ENCODE results near the gene B4GALNT3. TPM values are rescaled to one million over a fixed set of nuclear protein-coding genes. Genes with fewer than 3 reads are reported as not detected.

Gene B4GALNT3
- total RNA-seq, 1 donor from 2014 or later: 8.6 TPM

DNA sequence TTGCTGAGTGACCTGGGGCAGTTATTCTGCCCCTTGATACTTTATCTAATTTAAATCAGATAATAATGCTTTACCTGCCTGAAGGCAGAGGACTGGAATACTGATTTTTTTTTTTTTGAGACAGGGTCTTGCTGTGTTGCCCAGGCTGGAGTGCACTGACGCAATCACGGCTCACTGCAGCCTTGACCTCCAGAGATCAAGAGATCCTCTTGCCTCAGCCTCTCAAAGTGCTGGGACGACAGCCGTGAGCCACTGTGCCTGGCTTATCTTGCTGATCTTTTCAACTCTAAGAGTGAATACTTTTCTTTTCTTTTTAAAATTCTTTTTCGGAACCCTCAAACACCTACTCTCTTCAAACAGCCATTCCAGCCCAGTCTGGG lies 699 bp upstream of the B4GALNT3 start:
- no peak for DNase-seq (ENCODE audit: low spot score)
- H3K27ac Mint-ChIP-seq: no peak overlapping the region
- intact Hi-C loops (cut with micrococcal nuclease): loop anchor here (10.0 kb wide), 2 partner anchors 486 to 1136 kb away; partner anchors contain the start of genes FBXL14 and RAD52
- peaks cover 3% of the 10 kb centered on the region for H3K36me3 Mint-ChIP-seq (ENCODE audit: low read depth)
- H3K4me3 Mint-ChIP-seq: peak overlapping the region; percentile 75
- peaks cover 11% of the 10 kb centered on the region for H3K4me1 Mint-ChIP-seq (ENCODE audit: low read depth)
- H3K27me3 Mint-ChIP-seq (ENCODE audit: insufficient read depth): peaks cover 68% of the 10 kb centered on the region
- H3K9me3 Mint-ChIP-seq: no peaks in the 10 kb centered on the region

DNA sequence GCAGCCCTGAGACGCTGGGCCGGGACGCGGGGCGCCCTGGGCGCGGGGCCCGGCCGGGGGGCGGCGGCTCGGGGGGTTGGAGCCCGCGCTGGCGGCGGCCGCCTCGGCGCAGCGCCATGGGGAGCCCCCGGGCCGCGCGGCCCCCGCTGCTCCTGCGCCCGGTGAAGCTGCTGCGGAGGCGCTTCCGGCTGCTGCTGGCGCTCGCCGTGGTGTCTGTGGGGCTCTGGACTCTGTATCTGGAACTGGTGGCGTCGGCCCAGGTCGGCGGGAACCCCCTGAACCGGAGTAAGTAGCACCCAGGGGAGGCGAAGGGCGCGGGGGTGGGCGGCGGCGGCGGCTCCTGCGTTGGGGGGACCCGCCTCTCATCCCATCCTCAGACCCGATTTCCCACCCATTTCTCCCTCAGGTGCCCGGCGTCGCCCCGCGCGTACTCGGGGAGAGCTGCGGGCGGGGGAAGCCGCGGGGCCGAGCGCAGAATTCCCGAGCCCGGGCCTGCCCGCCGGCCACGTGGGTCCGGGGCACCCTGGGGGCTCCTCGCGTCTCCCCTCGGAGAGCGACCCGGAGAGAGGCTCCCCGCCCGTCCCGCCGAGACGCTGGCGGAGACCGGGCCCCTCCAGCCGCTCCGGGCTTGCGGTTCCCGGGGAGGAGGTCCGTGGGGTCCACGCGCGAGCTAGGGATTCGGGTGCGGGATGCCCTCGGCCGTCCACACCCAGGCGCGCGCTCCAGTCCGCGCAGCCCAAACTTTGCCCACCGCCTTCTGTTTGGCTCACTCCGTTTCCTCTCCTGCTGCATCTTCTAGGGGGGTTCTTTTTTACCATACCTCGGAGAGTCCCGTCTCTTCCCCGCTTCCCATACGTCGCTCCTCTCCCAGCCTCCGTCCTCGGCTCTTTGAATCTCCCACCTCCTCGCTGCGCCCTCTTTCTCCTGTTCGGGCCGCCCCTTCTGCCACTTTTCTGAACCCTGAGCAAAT lies 807 bp downstream of the B4GALNT3 start:
- intact Hi-C loops (cut with micrococcal nuclease): no loop called here

DNA sequence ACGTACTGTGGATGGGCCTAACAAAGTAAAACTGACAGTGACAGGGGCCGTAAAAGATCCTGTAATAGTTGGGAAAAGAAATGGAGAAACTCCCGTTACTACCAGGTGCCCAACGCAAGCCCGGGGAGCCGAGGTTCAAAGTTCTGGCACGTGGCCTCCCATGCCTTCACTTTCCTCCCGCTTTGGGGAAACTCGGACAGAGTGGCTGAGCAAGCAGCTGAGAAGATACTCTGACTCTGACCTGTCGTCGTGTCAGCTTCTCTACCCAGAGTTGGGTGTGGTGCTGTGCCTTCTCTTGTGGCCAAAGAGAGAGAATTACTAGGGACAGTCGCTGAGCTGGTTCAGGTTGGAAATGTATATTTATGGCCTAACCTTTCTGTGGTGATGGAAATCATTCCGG lies 1.7 kb downstream of the B4GALNT3 start:
- H3K4me1 Mint-ChIP-seq (ENCODE audit: low read depth): peaks cover 11% of the 10 kb centered on the region
- DNase-seq (ENCODE audit: low spot score): no peak
- H3K27ac Mint-ChIP-seq: no peak overlapping the region
- H3K36me3 Mint-ChIP-seq (ENCODE audit: low read depth): peaks cover 3% of the 10 kb centered on the region
- no peaks in the 10 kb centered on the region for H3K9me3 Mint-ChIP-seq
- H3K4me3 Mint-ChIP-seq: peak overlapping the region; percentile 88
- H3K27me3 Mint-ChIP-seq (ENCODE audit: insufficient read depth): peaks cover 73% of the 10 kb centered on the region
- intact Hi-C loops (cut with micrococcal nuclease): no loop called here

More for the DNA sequence above, 807 bp downstream of the B4GALNT3 start:
- H3K4me3 Mint-ChIP-seq: peak overlapping the region; percentile 88
- peak; percentile 23 for DNase-seq (ENCODE audit: low spot score)
- no peaks in the 10 kb centered on the region for H3K9me3 Mint-ChIP-seq
- peaks cover 78% of the 10 kb centered on the region for H3K27me3 Mint-ChIP-seq (ENCODE audit: insufficient read depth)
- H3K27ac Mint-ChIP-seq: peak overlapping the region; percentile 40
- H3K4me1 Mint-ChIP-seq (ENCODE audit: low read depth): peaks cover 11% of the 10 kb centered on the region
- peaks cover 3% of the 10 kb centered on the region for H3K36me3 Mint-ChIP-seq (ENCODE audit: low read depth)

DNA sequence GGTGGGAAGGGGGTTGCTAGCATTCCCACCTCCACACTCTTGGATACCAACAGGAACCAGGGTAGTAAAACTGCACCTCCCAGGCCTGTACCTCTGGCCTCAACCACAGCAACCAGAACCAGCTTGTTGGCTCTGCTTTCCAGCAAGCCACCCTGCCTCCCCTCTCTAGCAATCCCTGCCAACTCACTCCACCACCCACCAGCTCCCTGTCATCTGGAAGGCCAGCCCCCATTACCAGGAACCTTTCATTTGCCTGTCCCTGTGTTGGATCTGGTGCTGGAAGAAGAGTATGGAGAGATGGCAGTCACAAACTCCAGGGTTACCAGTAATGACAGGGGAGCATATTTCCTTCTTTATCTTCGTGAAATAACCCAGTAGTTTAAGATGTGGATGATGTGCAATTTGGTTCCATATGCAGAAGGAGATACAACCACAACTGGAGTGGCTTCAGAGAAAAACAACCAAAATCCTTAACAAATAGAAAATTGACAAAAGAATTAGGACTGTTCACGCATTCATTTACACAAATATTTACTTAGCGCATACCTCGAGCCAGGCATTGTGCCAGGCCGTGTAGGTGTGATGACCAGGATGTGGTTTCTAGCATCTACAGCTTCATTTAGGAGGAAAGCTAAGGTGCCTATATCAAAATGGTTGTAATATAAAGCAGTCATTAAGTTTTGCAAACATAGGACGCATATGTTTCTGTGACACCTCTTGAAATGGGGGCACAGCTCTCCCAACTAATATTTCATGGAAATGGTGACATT lies 3.4 kb downstream of the B4GALNT3 start:
- Mint-ChIP-seq H3K36me3 (ENCODE audit: low read depth) (peaks cover 3% of the 10 kb centered on the region), H3K4me3 (no peak overlapping the region), H3K27me3 (ENCODE audit: insufficient read depth) (peaks cover 58% of the 10 kb centered on the region), H3K4me1 (ENCODE audit: low read depth) (peaks cover 11% of the 10 kb centered on the region), H3K9me3 (no peaks in the 10 kb centered on the region), H3K27ac (no peak overlapping the region)
- intact Hi-C loops (cut with micrococcal nuclease): no loop called here
- no peak for DNase-seq (ENCODE audit: low spot score)

GRCh38 chr12:464484-465267 lies 4.9 kb downstream of the B4GALNT3 start:
- no peak overlapping the region for H3K27ac Mint-ChIP-seq
- intact Hi-C loops (cut with micrococcal nuclease): no loop called here

DNA sequence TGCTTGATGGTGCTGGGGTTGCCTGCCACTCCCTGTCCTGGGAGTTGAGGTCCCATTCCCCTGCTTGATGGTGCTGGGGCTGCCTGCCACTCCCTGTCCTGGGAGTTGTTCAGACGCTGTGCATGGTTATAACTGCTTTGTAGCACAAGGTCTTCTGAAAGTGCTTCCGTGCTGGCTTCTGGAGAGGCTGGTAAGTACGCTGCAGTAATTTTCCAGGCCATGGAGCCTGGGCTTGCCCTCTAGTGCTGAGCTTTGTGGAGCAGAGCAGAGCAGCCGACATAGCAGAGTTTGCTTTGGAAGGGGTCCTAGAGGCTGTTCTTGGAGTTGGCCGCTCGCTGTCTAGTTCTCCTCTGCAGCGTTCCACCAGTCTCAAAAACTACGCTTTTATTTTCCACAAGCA lies 6.3 kb downstream of the B4GALNT3 start:
- Mint-ChIP-seq H3K27ac (no peak overlapping the region), H3K36me3 (ENCODE audit: low read depth) (peaks cover 1% of the 10 kb centered on the region), H3K4me3 (no peak overlapping the region), H3K27me3 (ENCODE audit: insufficient read depth) (peaks cover 44% of the 10 kb centered on the region), H3K4me1 (ENCODE audit: low read depth) (peaks cover 2% of the 10 kb centered on the region), H3K9me3 (no peaks in the 10 kb centered on the region)
- no peak for DNase-seq (ENCODE audit: low spot score)
- intact Hi-C loops (cut with micrococcal nuclease): no loop called here

More at GRCh38 chr12:464484-465267, 4.9 kb downstream of the B4GALNT3 start:
- Mint-ChIP-seq H3K27me3 (ENCODE audit: insufficient read depth) (peaks cover 48% of the 10 kb centered on the region), H3K4me3 (no peak overlapping the region), H3K36me3 (ENCODE audit: low read depth) (peaks cover 3% of the 10 kb centered on the region), H3K9me3 (no peaks in the 10 kb centered on the region), H3K4me1 (ENCODE audit: low read depth) (peaks cover 5% of the 10 kb centered on the region)
- DNase-seq (ENCODE audit: low spot score): no peak

- no peak overlapping the region for H3K4me3 Mint-ChIP-seq
- peaks cover 37% of the 10 kb centered on the region for H3K27me3 Mint-ChIP-seq (ENCODE audit: insufficient read depth)
- no peaks in the 10 kb centered on the region for H3K9me3 Mint-ChIP-seq
Measured at GRCh38 chr12:466762-467161, 7.0 kb downstream of the B4GALNT3 start.

GRCh38 chr12:467591-467990 lies 7.9 kb downstream of the B4GALNT3 start:
- no peak for DNase-seq (ENCODE audit: low spot score)
- no peaks in the 10 kb centered on the region for H3K9me3 Mint-ChIP-seq
- H3K36me3 Mint-ChIP-seq (ENCODE audit: low read depth): no peaks in the 10 kb centered on the region
- H3K4me3 Mint-ChIP-seq: no peak overlapping the region
- no peaks in the 10 kb centered on the region for H3K4me1 Mint-ChIP-seq (ENCODE audit: low read depth)
- intact Hi-C loops (cut with micrococcal nuclease): no loop called here
- no peak overlapping the region for H3K27ac Mint-ChIP-seq
- peaks cover 29% of the 10 kb centered on the region for H3K27me3 Mint-ChIP-seq (ENCODE audit: insufficient read depth)

More at GRCh38 chr12:466762-467161, 7.0 kb downstream of the B4GALNT3 start:
- Mint-ChIP-seq H3K27ac (no peak overlapping the region), H3K36me3 (ENCODE audit: low read depth) (no peaks in the 10 kb centered on the region), H3K4me1 (ENCODE audit: low read depth) (no peaks in the 10 kb centered on the region)
- intact Hi-C loops (cut with micrococcal nuclease): no loop called here
- DNase-seq (ENCODE audit: low spot score): no peak

DNA sequence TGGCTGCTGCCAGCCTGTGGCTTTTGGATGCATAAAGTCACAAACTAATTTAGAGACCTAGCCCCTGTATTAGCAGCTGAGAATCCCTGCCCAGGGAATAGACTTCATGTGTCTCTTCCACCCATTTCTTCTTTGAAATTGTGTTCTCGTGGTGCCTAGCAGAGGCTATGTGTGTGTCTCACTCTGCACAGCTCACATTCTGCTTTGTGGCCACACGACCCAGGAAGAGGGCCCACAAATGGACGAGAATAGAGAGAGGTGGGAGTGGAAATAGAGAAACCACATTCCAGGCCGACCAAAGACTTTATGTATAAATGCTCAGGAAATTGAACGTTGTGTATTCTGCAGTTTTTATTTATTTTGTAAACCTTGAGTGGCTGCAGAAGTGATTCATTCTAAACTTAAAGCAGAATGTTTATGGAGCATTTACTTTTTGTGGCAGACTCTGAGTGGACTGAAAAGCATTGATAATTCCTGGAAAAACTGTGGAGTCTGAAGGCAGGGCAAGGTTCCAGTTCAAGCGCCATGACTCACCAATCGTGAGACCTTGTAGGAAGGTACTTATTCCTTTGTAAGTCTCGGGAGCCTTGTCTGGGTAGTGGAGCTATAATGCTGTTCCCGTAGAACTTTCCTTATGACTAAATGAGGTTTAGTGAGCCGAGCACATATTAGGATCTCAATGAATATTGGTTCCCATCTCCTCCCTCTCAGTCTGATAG lies 9.1 kb downstream of the B4GALNT3 start:
- Mint-ChIP-seq H3K36me3 (ENCODE audit: low read depth) (no peaks in the 10 kb centered on the region), H3K9me3 (no peaks in the 10 kb centered on the region)

GRCh38 chr12:470133-470532 lies 10.4 kb downstream of the B4GALNT3 start:
- H3K27me3 Mint-ChIP-seq (ENCODE audit: insufficient read depth): peaks cover 9% of the 10 kb centered on the region
- H3K27ac Mint-ChIP-seq: no peak overlapping the region
- intact Hi-C loops (cut with micrococcal nuclease): no loop called here
- H3K4me3 Mint-ChIP-seq: no peak overlapping the region
- no peaks in the 10 kb centered on the region for H3K9me3 Mint-ChIP-seq
- no peaks in the 10 kb centered on the region for H3K36me3 Mint-ChIP-seq (ENCODE audit: low read depth)
- H3K4me1 Mint-ChIP-seq (ENCODE audit: low read depth): no peaks in the 10 kb centered on the region
- no peak for DNase-seq (ENCODE audit: low spot score)

More for the DNA sequence above, 9.1 kb downstream of the B4GALNT3 start:
- intact Hi-C loops (cut with micrococcal nuclease): no loop called here
- H3K4me1 Mint-ChIP-seq (ENCODE audit: low read depth): no peaks in the 10 kb centered on the region
- no peak overlapping the region for H3K27ac Mint-ChIP-seq
- H3K27me3 Mint-ChIP-seq (ENCODE audit: insufficient read depth): peaks cover 22% of the 10 kb centered on the region
- no peak for DNase-seq (ENCODE audit: low spot score)
- H3K4me3 Mint-ChIP-seq: no peak overlapping the region

DNA sequence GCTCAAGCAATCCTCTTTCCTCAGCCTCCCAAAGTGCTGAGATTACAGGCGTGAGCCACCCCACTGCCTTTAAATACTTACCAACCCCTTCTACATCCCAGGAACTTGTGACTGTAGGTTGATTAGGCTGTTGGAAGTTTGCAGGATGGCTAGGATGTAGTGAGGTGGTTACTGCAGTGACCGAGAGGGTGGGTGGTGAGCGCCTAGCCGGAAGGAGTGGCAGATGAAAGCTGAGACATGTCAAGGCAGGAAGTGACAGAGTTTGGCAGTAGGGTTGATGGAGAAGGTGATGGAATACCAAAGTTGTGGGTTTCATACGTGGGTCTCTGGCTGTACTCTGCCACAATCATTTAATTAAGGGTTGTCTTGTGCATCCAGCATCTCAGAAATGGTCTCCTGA lies 13.5 kb downstream of the B4GALNT3 start:
- H3K4me3 Mint-ChIP-seq: no peak overlapping the region
- DNase-seq (ENCODE audit: low spot score): no peak
- no peaks in the 10 kb centered on the region for H3K9me3 Mint-ChIP-seq
- no peaks in the 10 kb centered on the region for H3K36me3 Mint-ChIP-seq (ENCODE audit: low read depth)
- peaks cover 14% of the 10 kb centered on the region for H3K27me3 Mint-ChIP-seq (ENCODE audit: insufficient read depth)
- H3K27ac Mint-ChIP-seq: no peak overlapping the region
- intact Hi-C loops (cut with micrococcal nuclease): no loop called here
- H3K4me1 Mint-ChIP-seq (ENCODE audit: low read depth): peaks cover 7% of the 10 kb centered on the region
